Stimulated activated CD8-positive, alpha-beta memory T cell treated with anti-CD3 and anti-CD28 coated beads, Interleukin-2, amount 100 ng/mL, for 1 hour (primary cell): ENCODE data around the gene CD4.
"Not testable (repeated sequence)": the region's sequence is repeated elsewhere in the genome, so short reads cannot be mapped to it uniquely, and the experiment has no call there.

Experiments used
- DNase-seq, 2 donors: peaks; one replicate each; pipeline ENCODE4 v3.0.0-alpha.2; 2020; ENCODE audit warnings: low read depth in 2 of 2

The CD4 gene

DNA sequence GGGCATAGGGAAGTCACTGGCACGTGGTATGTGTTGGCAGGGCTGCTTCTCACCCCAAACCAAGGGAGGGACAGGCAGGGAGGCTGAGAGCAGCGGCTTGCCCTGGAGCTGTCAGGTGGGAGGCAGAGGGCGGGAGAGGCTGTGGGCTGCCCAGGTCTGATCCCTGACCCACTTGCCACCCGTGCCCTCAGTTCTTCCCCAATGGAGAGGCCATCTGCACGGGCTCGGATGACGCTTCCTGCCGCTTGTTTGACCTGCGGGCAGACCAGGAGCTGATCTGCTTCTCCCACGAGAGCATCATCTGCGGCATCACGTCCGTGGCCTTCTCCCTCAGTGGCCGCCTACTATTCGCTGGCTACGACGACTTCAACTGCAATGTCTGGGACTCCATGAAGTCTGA lies 56.1 kb downstream of the CD4 start:
- DNase-seq: no peak

DNA sequence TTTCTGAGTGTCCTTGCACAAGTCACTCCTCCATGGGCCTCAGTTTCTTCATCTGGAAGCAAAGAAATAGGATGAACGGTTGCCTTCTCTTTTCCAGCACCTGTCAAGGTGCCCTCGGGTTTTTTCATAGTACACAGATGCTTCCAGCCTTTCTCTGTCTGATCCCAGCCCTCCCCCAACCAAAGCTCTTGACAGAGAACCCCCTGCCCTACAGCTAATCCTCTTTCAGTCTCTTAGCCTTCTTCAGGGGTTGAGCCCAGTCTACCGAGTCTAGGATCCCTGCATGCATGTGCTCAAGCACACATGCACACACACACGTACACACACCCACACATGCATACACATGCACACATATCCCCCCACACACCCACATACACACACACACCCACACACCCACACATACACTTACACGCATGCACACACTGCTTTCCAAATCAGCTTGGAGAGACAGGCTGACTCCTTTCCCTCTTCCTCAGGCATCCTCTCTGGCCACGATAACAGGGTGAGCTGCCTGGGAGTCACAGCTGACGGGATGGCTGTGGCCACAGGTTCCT lies 57.1 kb downstream of the CD4 start:
- DNase-seq: no peak

- DNase-seq: no peak
Measured at GRCh38 chr12:6847676-6848075, 58.3 kb downstream of the CD4 start.

DNA sequence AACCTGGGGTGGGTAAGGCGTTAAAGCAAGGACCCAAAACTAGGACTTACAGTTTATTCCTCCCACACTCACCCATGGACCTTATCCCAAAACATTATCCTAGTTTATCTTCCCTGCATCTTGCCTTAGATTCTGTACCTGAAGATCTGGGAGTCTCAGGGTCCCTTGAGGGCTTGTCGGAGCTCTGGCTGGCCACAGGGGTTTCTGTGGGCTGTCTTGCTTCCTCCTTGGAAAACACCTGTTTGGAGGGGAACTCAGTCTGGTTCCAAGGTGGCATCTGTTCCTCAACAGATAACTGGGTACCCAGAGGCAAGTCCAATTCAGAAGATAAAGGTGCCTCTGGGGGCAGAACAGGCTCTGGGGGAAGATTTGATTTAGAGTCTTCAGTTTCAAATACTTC lies 60.1 kb downstream of the CD4 start:
- DNase-seq: no peak

- DNase-seq: no peak
Measured at GRCh38 chr12:6849976-6850560, 60.7 kb downstream of the CD4 start.

DNA sequence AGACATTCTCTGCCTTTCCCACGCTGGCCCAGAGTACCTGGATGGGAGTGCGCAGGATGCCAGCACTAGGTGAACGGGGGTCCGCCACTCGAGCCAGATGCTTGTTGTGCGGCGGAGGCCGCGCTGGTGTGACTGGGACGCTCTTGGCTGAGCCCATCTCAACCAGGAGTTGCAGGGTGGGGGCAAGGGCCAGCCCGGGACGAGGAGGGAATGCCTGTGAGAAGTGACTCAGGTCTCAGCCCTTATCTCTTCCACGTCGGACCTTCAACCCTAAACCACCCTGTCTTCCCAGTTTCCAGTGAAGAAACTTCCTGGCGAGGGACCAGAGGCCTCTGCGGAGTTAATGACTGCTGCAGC lies 61.4 kb downstream of the CD4 start:
- DNase-seq: no peak

DNA sequence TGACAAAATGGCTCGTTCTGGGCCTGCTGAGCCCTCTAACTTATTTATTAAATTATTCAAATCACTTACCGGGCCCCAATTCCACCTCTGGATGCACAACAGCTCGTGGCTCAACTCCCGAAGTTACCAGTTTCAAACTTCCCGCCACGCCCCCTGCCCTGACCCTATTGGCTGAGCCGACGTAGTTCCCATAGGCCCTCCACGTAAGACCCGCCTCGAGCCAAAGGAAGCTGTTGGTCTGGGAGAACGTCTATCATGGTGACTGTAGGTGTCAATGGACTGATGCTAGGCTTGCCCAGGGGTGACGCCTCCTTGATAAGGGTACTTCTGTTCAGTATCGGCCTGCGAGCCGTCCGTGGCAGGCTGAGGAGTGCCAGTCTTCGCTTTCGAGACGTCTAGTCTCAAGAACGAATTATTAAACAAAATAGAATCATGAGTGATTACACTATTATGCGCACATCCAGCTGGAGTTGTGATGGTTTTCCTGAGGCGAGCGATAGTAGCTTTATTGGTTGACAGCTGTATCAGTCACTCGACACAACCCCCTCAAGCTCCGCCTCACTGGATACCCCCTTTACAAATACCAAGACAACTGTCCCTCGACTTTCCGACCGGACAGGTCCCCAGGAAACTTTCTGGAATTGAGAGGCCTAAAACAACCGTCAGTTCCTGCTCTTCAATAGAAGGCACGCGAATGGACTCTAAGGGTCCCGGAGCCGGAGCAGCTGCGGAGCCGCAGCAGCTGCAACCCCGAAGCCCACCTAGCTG lies 62.0 kb downstream of the CD4 start, which contains the start of gene CDCA3:
TSS of gene CDCA3 (minus strand) at position 134 of the 768 bp plus-strand sequence. CDS start 334 bp downstream, outside the sequence.
- peak; percentile 75 to 82 for DNase-seq

- peak; percentile 94 to 96 for DNase-seq
Measured at GRCh38 chr12:6851921-6852650, 62.8 kb downstream of the CD4 start, which contains the start of gene USP5. TSS of gene USP5 (plus strand) at chr12:6852150. CDS start at chr12:6852180, 30 bp downstream.

DNA sequence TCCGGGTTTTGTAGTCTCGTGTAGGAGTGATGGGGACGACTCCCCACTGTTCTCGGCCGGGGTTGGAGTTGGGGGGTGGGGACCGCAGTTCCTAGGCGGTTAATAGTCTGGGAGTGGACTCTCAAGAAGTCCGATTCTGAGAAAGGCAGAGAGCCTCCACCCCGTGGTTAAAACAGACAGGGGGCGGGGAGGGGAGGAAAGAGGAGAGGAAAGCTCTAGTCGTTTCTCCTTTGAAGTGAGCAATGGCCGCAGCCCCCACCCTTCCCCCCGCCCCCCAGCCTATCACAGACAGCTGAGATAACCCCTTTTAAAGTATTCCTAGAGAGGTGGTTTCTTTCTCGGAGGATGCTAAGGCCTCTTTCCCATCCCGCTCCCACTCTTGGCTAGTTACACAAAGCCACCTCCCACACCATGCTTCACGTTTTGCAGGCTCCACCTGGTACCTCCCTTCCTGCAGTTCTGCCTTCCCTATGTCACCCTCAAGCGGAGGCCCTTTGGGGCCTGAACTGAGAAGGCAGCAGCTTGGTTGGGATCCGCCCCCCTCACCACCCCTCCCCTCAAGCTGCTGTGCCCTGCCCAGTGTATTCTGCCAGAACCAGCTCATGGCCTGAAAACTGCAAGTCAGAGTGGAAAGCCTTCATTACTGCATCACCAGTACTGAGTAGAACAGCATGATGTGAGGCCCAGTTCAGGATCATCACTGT lies 63.5 kb downstream of the CD4 start:
- DNase-seq: no peak

- DNase-seq: no peak
Measured at GRCh38 chr12:6853626-6854025, 64.3 kb downstream of the CD4 start.

- no peak for DNase-seq
Measured at GRCh38 chr12:6854036-6854435, 64.7 kb downstream of the CD4 start.

DNA sequence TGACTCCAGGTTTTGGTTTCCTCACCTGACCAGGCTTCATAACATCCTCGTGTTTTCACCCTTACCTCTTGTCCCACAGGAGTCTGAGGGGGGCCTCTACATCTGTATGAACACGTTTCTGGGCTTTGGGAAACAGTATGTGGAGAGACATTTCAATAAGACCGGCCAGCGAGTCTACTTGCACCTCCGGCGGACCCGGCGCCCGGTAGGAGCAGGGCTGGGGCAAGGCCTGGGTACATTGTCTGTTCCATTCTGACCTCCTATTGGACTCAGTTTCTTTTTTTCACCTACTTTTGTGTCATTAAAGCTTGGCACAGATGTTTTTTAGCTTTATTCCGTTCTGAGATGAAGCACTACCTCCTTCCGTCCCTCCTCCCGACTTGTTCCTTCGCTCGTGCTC lies 66.0 kb downstream of the CD4 start:
- no peak for DNase-seq

DNA sequence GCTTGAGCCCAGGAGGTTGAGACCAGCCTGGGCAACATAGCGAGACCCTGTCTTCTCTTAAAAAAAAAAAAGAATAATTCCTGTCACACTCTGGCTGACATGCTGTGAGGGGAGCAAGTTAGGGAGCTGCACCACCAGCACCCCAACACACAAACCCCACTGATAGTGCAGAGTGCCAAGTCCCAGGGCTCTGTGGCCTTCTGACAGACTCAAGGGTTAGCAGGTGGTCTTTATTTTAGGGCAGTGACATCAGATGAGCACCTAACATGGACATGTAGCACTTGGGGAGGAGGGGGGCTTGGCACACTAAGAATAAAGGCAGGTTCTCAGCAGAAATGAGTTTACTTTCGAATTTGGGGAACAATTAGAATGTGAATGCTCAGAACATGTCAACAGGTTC lies 69.5 kb downstream of the CD4 start:
- no peak for DNase-seq

DNA sequence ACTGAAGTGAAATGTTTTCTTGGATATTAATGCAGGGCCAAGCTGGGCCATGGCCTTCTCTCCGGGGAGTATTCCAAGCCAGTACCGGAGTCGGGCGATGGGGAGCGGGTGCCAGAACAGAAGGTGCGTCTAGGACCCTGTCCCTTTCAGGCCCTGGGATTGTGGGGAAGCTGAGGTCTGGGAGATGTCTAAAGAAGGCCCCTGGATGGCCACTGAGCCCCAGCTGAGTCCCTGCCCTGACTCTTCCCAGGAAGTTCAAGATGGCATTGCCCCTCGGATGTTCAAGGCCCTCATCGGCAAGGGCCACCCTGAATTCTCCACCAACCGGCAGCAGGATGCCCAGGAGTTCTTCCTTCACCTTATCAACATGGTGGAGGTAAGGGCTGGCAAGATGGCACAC lies 70.8 kb downstream of the CD4 start:
- no peak for DNase-seq

- no peak for DNase-seq
Measured at GRCh38 chr12:6860942-6861341, 71.6 kb downstream of the CD4 start.

- no peak for DNase-seq
Measured at GRCh38 chr12:6861391-6861790, 72.1 kb downstream of the CD4 start.

DNA sequence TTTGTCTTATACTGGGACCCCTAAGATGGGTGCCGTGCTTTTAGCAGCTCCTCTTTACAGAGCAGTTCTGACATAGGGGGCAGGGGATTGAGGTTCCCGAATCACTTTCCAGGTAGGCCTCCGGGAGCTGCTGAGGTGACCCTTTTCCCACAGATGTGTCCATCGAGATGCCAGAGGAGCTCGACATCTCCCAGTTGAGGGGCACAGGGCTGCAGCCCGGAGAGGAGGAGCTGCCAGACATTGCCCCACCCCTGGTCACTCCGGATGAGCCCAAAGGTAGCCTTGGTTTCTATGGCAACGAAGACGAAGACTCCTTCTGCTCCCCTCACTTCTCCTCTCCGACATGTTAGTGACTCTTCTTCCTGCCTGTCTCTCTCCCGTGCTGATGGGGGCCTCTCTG lies 73.7 kb downstream of the CD4 start:
- no peak for DNase-seq

DNA sequence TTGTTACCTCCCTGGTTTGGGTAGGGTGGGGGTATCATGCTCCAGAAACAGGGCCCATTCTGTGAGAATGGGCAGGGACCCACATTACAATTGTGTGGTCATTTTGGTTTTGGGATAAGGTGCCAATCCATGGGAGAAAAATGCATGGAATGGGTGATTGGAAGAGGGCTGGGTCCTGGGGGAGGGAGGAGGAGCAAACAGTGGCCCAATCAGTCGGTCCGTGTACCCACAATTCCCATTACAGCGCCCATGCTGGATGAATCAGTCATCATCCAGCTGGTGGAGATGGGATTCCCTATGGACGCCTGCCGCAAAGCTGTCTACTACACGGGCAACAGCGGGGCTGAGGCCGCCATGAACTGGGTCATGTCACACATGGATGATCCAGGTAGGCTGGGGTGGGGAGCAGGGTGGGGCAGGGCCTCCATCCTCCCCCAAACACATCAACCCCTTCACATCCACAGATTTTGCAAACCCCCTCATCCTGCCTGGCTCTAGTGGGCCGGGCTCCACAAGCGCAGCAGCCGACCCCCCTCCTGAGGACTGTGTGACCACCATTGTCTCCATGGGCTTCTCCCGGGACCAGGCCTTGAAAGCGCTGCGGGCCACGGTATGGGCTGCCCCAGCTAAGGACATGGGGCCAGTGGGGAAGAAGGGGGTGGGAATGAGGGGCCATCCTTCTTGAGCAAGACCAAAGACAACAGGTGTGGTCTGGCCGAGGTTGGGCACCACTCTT lies 74.4 kb downstream of the CD4 start:
- DNase-seq: no peak

GRCh38 chr12:6865307-6865706 lies 76.0 kb downstream of the CD4 start:
- not testable (repeated sequence) for DNase-seq

GRCh38 chr12:6866163-6866919 lies 77.0 kb downstream of the CD4 start:
- no peak for DNase-seq
